IMR-90 (cell line): ENCODE measurements around the gene PPP2R5B. TPM values are rescaled to one million over a fixed set of nuclear protein-coding genes. Genes with fewer than 3 reads are reported as not detected.

Experiments used
- ATAC-seq: fragments of 200-7000 bp; cut with Tn5 transposase; 2 replicates; pipeline ENCODE4 v1.9.1; 2020; ENCODE audit warnings: low read depth, mild to moderate bottlenecking, moderate library complexity
- BruUV-seq: library from RNA; stranded (reverse); fragments of 400-500 nt; replicated peaks from 2 replicates; lab custom pipeline; 2021; lab: Mats Ljungman, UMichigan
- CTCF ChIA-PET: fragments of 300-600 bp; formaldehyde crosslinking; extraction: SDS; loops from one replicate; lab custom pipeline; 2021; ENCODE audit warnings: antibody characterized with exemption; lab: Yijun Ruan, JAX
- POLR2A ChIA-PET: fragments of 300-600 bp; sonication (Branson Sonifier 250); formaldehyde crosslinking; loops from one replicate; lab custom pipeline; 2022; ENCODE audit warnings: antibody characterized with exemption; ENCODE audit not compliant: unreplicated experiment; lab: Charles Lee
- DNase-seq: peaks from one replicate; pipeline ENCODE4 v3.0.0; 2013
- H2AFZ ChIP-seq: replicated peaks from 2 replicates; pipeline ENCODE3; 2013; ENCODE audit warnings: low read length, mild to moderate bottlenecking; ENCODE audit not compliant: poor library complexity
- H2AK5ac ChIP-seq: 2 replicates; pipeline ENCODE4 v1.6.1; 2013; ENCODE audit warnings: low read depth, low read length, inconsistent platforms
- H2AK9ac ChIP-seq: replicated peaks from 2 replicates; pipeline ENCODE3; 2013; ENCODE audit warnings: mild to moderate bottlenecking, low read depth, low read length, moderate library complexity; ENCODE audit not compliant: poor library complexity
- H2BK120ac ChIP-seq: 2 replicates; pipeline ENCODE4 v1.6.1; 2013; ENCODE audit warnings: low read depth, low read length, inconsistent platforms
- H2BK15ac ChIP-seq: 3 replicates; pipeline ENCODE4 v1.6.1; 2013; ENCODE audit warnings: low read depth, low read length, inconsistent platforms
- H2BK20ac ChIP-seq: 2 replicates; pipeline ENCODE4 v1.6.1; 2013; ENCODE audit warnings: low read depth, mild to moderate bottlenecking, inconsistent platforms, low read length, moderate library complexity
- H2BK5ac ChIP-seq: 2 replicates; pipeline ENCODE4 v1.6.1; 2013; ENCODE audit warnings: mild to moderate bottlenecking, low read depth, low read length, inconsistent platforms; ENCODE audit not compliant: poor library complexity, severe bottlenecking
- H3K14ac ChIP-seq: replicated peaks from 2 replicates; pipeline ENCODE4 v1.6.1; 2013; ENCODE audit warnings: low read depth, low read length, inconsistent platforms
- H3K18ac ChIP-seq: 2 replicates; pipeline ENCODE4 v1.6.1; 2013; ENCODE audit warnings: low read depth, low read length, control low read depth
- H3K23ac ChIP-seq: 2 replicates; pipeline ENCODE4 v1.6.1; 2013; ENCODE audit warnings: low read depth, low read length, inconsistent platforms
- H3K27ac ChIP-seq: 2 replicates; pipeline ENCODE4 v1.5.1; 2013; ENCODE audit warnings: mild to moderate bottlenecking, control low read depth, low read length; ENCODE audit not compliant: insufficient read depth
- H3K27me3 ChIP-seq: 2 replicates; pipeline ENCODE4 v1.6.1; 2013; ENCODE audit warnings: low read length; ENCODE audit not compliant: control insufficient read depth, insufficient read depth
- H3K36me3 ChIP-seq: 2 replicates; pipeline ENCODE4 v1.6.1; 2013; ENCODE audit warnings: low read length, mixed read lengths; ENCODE audit not compliant: control insufficient read depth, insufficient read depth
- H3K4ac ChIP-seq: 2 replicates; pipeline ENCODE4 v1.6.1; 2013; ENCODE audit warnings: low read depth, low read length, inconsistent platforms
- H3K4me1 ChIP-seq: 2 replicates; pipeline ENCODE4 v1.6.1; 2013; ENCODE audit warnings: low read length, mixed read lengths; ENCODE audit not compliant: control insufficient read depth, insufficient read depth
- H3K4me2 ChIP-seq: 2 replicates; pipeline ENCODE4 v1.6.1; 2013; ENCODE audit warnings: low read depth, mild to moderate bottlenecking, control low read depth, low read length, moderate library complexity
- H3K4me3 ChIP-seq: 2 replicates; pipeline ENCODE4 v1.5.1; 2013; ENCODE audit warnings: low read depth, mild to moderate bottlenecking, control low read depth, low read length, moderate library complexity; ENCODE audit not compliant: insufficient read depth
- H3K56ac ChIP-seq: 2 replicates; pipeline ENCODE4 v1.6.1; 2013; ENCODE audit warnings: low read length, inconsistent platforms; ENCODE audit not compliant: insufficient read depth; ENCODE audit errors: extremely low read depth
- H3K79me1 ChIP-seq, 2 experiments: 2 replicates each; pipeline ENCODE4 v1.6.1; 2013; ENCODE audit warnings: low read length in 2 of 2, inconsistent platforms in 1 of 2, low read depth in 1 of 2
- H3K9ac ChIP-seq: 2 replicates; pipeline ENCODE4 v1.6.1; 2013; ENCODE audit warnings: low read depth, low read length, control low read depth
- H3K9me1 ChIP-seq: 2 replicates; pipeline ENCODE4 v1.6.1; 2013; ENCODE audit warnings: low read length, inconsistent platforms; ENCODE audit not compliant: insufficient read depth
- H3K9me3 ChIP-seq: 2 replicates; pipeline ENCODE4 v1.6.1; 2013; ENCODE audit warnings: low read length; ENCODE audit not compliant: control insufficient read depth, insufficient read depth
- H4K20me1 ChIP-seq: 2 replicates; pipeline ENCODE4 v1.6.1; 2013; ENCODE audit warnings: low read length, inconsistent platforms; ENCODE audit not compliant: insufficient read depth
- H4K5ac ChIP-seq: 2 replicates; pipeline ENCODE4 v1.6.1; 2013; ENCODE audit warnings: mild to moderate bottlenecking, low read depth, low read length, control low read depth
- H4K8ac ChIP-seq, 2 experiments: 2 replicates each; pipeline ENCODE4 v1.6.1; 2013; ENCODE audit warnings: low read depth in 2 of 2, low read length in 2 of 2, control low read depth in 1 of 2, inconsistent platforms in 1 of 2
- H4K91ac ChIP-seq: 2 replicates; pipeline ENCODE4 v1.6.1; 2013; ENCODE audit warnings: low read depth, low read length, inconsistent platforms; ENCODE audit not compliant: insufficient read depth
- CEBPB ChIP-seq: IDR thresholded peaks from 2 replicates; pipeline ENCODE4 v1.6.1; 2012; ENCODE audit warnings: low read depth, low read length, improper control_type of control experiment
- CHD1 ChIP-seq: IDR thresholded peaks from 2 replicates; pipeline ENCODE4 v1.6.1; 2012; ENCODE audit warnings: low read depth, low read length, improper control_type of control experiment
- ELK1 ChIP-seq: fragments of 150-350 bp; IDR thresholded peaks from 2 replicates; pipeline ENCODE4 v1.6.1; 2016; ENCODE audit warnings: low read depth, mild to moderate bottlenecking, low read length, moderate library complexity, borderline replicate concordance
- FOS ChIP-seq: fragments of 150-350 bp; IDR thresholded peaks from 2 replicates; pipeline ENCODE4 v1.6.1; 2016; ENCODE audit warnings: low read depth, low read length
- MAFK ChIP-seq: IDR thresholded peaks from 2 replicates; pipeline ENCODE4 v1.6.1; 2012; ENCODE audit warnings: low read depth, low read length, improper control_type of control experiment
- MAZ ChIP-seq: IDR thresholded peaks from 2 replicates; pipeline ENCODE4 v1.6.1; 2012; ENCODE audit warnings: low read depth, mild to moderate bottlenecking, low read length, improper control_type of control experiment, moderate library complexity, borderline replicate concordance
- MXI1 ChIP-seq: IDR thresholded peaks from 2 replicates; pipeline ENCODE4 v1.6.1; 2012; ENCODE audit warnings: low read depth, mild to moderate bottlenecking, low read length, moderate library complexity, borderline replicate concordance
- NFE2L2 ChIP-seq: fragments of 150-350 bp; IDR thresholded peaks from 2 replicates; pipeline ENCODE4 v1.6.1; 2016; ENCODE audit warnings: low read depth, mild to moderate bottlenecking, low read length
- POLR2A ChIP-seq: IDR thresholded peaks from 2 replicates; pipeline ENCODE4 v1.6.1; 2012; ENCODE audit warnings: mild to moderate bottlenecking, low read depth, low read length
- RAD21 ChIP-seq: IDR thresholded peaks from 2 replicates; pipeline ENCODE4 v1.6.1; 2012; ENCODE audit warnings: low read length, improper control_type of control experiment
- RCOR1 ChIP-seq: IDR thresholded peaks from 2 replicates; pipeline ENCODE4 v1.6.1; 2012; ENCODE audit warnings: mild to moderate bottlenecking, low read length, improper control_type of control experiment; ENCODE audit not compliant: insufficient replicate concordance
- RFX5 ChIP-seq: IDR thresholded peaks from 2 replicates; pipeline ENCODE4 v1.8.0; 2012; ENCODE audit warnings: low read depth, mild to moderate bottlenecking, low read length, moderate library complexity
- USF2 ChIP-seq: fragments of 150-350 bp; IDR thresholded peaks from 2 replicates; pipeline ENCODE4 v1.6.1; 2017; ENCODE audit warnings: mild to moderate bottlenecking, antibody characterized with exemption, low read length, low read depth
- WGBS, 2 experiments: methylation state at CpG; one replicate each; pipeline versions ENCODE4 v1.1.5 to v1.1.7; 2013; ENCODE audit warnings: missing lambda C conversion rate in 2 of 2; ENCODE audit not compliant: insufficient read length in 1 of 2; ENCODE audit errors: extremely low coverage in 2 of 2; 5-methylcytosine and 5-hydroxymethylcytosine counted together
- dilution Hi-C: fragments of 300-500 bp; cut with HindIII; formaldehyde crosslinking; loops from one replicate; pipeline ENCODE4 v1.14.3; 2018; ENCODE audit warnings: low sequenced_read_pairs; ENCODE audit not compliant: unreplicated experiment
- in situ Hi-C: fragments of 300-500 bp; cut with MboI; formaldehyde crosslinking; loops from 3 replicates; pipeline ENCODE4 v1.14.3; 2019; ENCODE audit warnings: low sequenced_read_pairs, inconsistent platforms, mixed read lengths
- intact Hi-C: fragments of 100-400 bp; cut with micrococcal nuclease; formaldehyde crosslinking; loops from 2 replicates; pipeline ENCODE4 v1.10.0; 2022
- polyA plus RNA-seq, 3 experiments: library from polyadenylated mRNA; depleted of rRNA; stranded (reverse); fragments of >200 nt; gene quantifications; 2 replicates each; pipeline ENCODE4 v1.2.3, GENCODE V29; 2012; ENCODE audit warnings: low replicate concordance in 1 of 3
- total RNA-seq: library from RNA; depleted of rRNA; stranded (reverse); fragments of >200 nt; gene quantifications from 2 replicates; pipeline ENCODE4 v1.2.3, GENCODE V29; 2012
- TF ChIP-seq, protein P1 (sequence below): conservative IDR thresholded peaks from 2 replicates; pipeline ENCODE4 v1.5.1; 2012; ENCODE audit warnings: mild to moderate bottlenecking, low read depth, low read length, improper control_type of control experiment

The PPP2R5B gene
- total and polyA plus RNA-seq, 2 of the 4 experiments (the other 2 are of a cell fraction), result 6.5 to 23.6 TPM

DNA sequence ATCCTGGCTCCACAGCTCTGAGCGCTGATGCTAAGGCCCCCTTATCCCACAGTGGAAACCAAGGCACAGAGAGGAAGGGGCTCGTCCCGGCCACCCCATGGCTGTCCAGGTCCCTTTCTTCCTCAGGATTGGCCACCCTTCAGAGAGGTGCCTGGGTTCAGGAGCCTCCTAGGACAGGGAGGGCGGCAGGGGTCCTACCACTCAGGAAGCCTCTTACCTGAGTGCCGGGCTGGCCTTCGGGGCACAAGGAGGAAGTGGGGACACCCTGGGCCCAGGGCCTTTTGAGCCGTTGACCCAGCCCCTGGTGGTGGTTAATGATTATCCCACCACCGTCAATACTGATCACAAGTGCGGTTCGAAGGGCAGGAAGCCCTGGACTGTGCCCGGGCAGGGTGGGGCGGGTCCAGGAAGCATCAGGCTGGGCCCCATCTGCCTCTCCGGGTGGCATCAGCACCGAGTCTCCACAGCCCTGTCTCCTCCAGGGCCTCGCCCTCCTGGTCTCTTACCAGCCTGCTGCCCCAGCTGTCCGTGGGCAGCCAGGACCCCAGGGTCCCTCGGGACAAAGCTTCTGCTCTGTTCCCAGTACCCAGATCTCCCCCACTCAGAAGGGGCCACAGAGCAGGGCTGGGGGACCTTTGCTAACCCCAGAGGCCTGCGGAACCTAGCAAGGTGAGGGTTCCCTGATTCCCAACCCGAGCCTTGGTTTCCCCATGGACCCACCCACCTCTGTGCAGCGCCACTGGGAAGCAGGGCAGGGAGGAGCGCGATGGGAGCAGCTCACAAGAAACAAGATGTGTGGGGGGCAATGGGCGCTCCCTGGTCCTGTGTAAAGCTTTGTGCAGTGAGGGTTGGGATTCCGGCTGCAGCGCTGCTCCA lies 31.1 kb upstream of the PPP2R5B start:
- no TSS peak for BruUV-seq
- Histone ChIP-seq H2AK9ac (no peak overlapping the region), H2BK5ac (no peak overlapping the region), H2AK5ac (no peak overlapping the region), H3K9ac (no peak overlapping the region), H3K4ac (no peak overlapping the region), H3K79me1 (no peaks in the 10 kb centered on the region), H2BK120ac (no peak overlapping the region), H4K5ac (no peak overlapping the region), H3K27ac (no peak overlapping the region), H3K18ac (no peak overlapping the region), H2BK20ac (no peak overlapping the region), H3K56ac (no peak overlapping the region), H4K8ac (no peak overlapping the region), H3K4me1 (no peaks in the 10 kb centered on the region), H3K36me3 (peaks cover 17% of the 10 kb centered on the region; the same call in 1 of the 2 replicates), H3K4me2 (no peak overlapping the region), H2BK15ac (no peak overlapping the region), H3K9me3 (no peaks in the 10 kb centered on the region), H3K9me1 (no peaks in the 10 kb centered on the region), H2AFZ (no peak overlapping the region), H3K14ac (no peak overlapping the region), H4K20me1 (peaks cover 4% of the 10 kb centered on the region; the same call in 1 of the 2 replicates), H3K27me3 (no peaks in the 10 kb centered on the region), H4K91ac (no peak overlapping the region), H3K23ac (no peak overlapping the region), H3K4me3 (no peak overlapping the region)
- no peak for DNase-seq
- CTCF ChIA-PET, result interaction anchor here (0.7 to 2.2 kb wide), 4 partner anchors 39 to 103 kb away, joined by 3 to 14 read pairs (median 4); partner anchors contain the start of gene BATF2
- TF ChIP-seq, protein P1, sequence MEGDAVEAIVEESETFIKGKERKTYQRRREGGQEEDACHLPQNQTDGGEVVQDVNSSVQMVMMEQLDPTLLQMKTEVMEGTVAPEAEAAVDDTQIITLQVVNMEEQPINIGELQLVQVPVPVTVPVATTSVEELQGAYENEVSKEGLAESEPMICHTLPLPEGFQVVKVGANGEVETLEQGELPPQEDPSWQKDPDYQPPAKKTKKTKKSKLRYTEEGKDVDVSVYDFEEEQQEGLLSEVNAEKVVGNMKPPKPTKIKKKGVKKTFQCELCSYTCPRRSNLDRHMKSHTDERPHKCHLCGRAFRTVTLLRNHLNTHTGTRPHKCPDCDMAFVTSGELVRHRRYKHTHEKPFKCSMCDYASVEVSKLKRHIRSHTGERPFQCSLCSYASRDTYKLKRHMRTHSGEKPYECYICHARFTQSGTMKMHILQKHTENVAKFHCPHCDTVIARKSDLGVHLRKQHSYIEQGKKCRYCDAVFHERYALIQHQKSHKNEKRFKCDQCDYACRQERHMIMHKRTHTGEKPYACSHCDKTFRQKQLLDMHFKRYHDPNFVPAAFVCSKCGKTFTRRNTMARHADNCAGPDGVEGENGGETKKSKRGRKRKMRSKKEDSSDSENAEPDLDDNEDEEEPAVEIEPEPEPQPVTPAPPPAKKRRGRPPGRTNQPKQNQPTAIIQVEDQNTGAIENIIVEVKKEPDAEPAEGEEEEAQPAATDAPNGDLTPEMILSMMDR, result no peak
- no peak for TF ChIP-seq POLR2A
- no peak for TF ChIP-seq CHD1
- no peak for TF ChIP-seq CEBPB
- no peak for TF ChIP-seq RAD21
- TF ChIP-seq MXI1, result no peak
- no peak for TF ChIP-seq USF2
- no peak for TF ChIP-seq RCOR1
- no peak for TF ChIP-seq RFX5
- TF ChIP-seq NFE2L2, result no peak
- TF ChIP-seq FOS, result no peak
- TF ChIP-seq MAZ, result no peak
- TF ChIP-seq ELK1, result no peak
- no peak for TF ChIP-seq MAFK
- intact Hi-C loops, result loop anchor here (1.0 kb wide), 1 partner anchor 46 kb away; no protein-coding TSS in a partner anchor
- in situ Hi-C loops, result loop anchor here (5.0 kb wide), 1 partner anchor 46 kb away; no protein-coding TSS in a partner anchor
- WGBS, 2 experiments, result 95% methylated on average over 7 of the region's 25 CpGs; no CpG with 5 or more reads in 1 of the 2 experiments
- dilution Hi-C loops, result no loop called here
- POLR2A ChIA-PET, result no interaction called here
- no peak; the same call in 1 of the 2 replicates for ATAC-seq
